H1 (cell line): ENCODE data around the gene NLRP3. TPM values are rescaled to one million over a fixed set of nuclear protein-coding genes. Genes with fewer than 3 reads are reported as not detected.

Source experiments
- CTCF ChIA-PET: fragments of 300-600 bp; sonication (Branson Sonifier 250); formaldehyde crosslinking; loops from one replicate; lab custom pipeline; 2021; ENCODE audit not compliant: partially characterized antibody; lab: Charles Lee
- POLR2A ChIA-PET: fragments of 300-600 bp; sonication (Branson Sonifier 250); formaldehyde crosslinking; loops from one replicate; lab custom pipeline; 2021; ENCODE audit warnings: inconsistent platforms; ENCODE audit not compliant: partially characterized antibody; lab: Charles Lee
- DNase-seq, 2 experiments: peaks; one replicate each; pipeline versions ENCODE4 v3.0.0 to v3.0.0-alpha.2; 2010 to 2022; ENCODE audit warnings: low spot score in 2 of 2, low read depth in 1 of 2, mixed read lengths in 1 of 2
- FAIRE-seq: peaks from 2 replicates; lab custom pipeline; 2011; peaks lifted over from hg19 to GRCh38; lab: Jason Lieb, UNC
- H2AFZ ChIP-seq: 2 replicates; pipeline ENCODE4 v1.8.1; 2012; ENCODE audit warnings: low read length, inconsistent platforms
- H2AK5ac ChIP-seq: 2 replicates; pipeline ENCODE4 v1.6.1; 2013; ENCODE audit warnings: low read depth, low read length
- H2BK120ac ChIP-seq: replicated peaks from 2 replicates; pipeline ENCODE3; 2013; ENCODE audit warnings: low read depth, low read length, inconsistent platforms
- H2BK12ac ChIP-seq: 2 replicates; pipeline ENCODE4 v1.6.1; 2013; ENCODE audit warnings: low read depth, low read length
- H2BK15ac ChIP-seq: 2 replicates; pipeline ENCODE4 v1.6.1; 2013; ENCODE audit warnings: low read length
- H2BK20ac ChIP-seq: 2 replicates; pipeline ENCODE4 v1.6.1; 2013; ENCODE audit warnings: low read length
- H2BK5ac ChIP-seq: 2 replicates; pipeline ENCODE4 v1.6.1; 2013; ENCODE audit warnings: low read depth, low read length
- H3K14ac ChIP-seq: 2 replicates; pipeline ENCODE4 v1.6.1; 2013; ENCODE audit warnings: inconsistent platforms; ENCODE audit not compliant: insufficient read length
- H3K18ac ChIP-seq: 2 replicates; pipeline ENCODE4 v1.6.1; 2013; ENCODE audit warnings: low read length; ENCODE audit errors: extremely low read depth
- H3K23ac ChIP-seq: 2 replicates; pipeline ENCODE4 v1.6.1; 2013; ENCODE audit warnings: inconsistent platforms; ENCODE audit not compliant: insufficient read length
- H3K23me2 ChIP-seq: 2 replicates; pipeline ENCODE4 v1.6.1; 2013; ENCODE audit warnings: low read depth, low read length
- H3K27ac ChIP-seq: 2 replicates; pipeline ENCODE4 v1.6.1; 2011; ENCODE audit warnings: low read depth, low read length, inconsistent platforms
- H3K27me3 ChIP-seq, 4 experiments: replicated peaks in 1 of 4; 1 replicate in 1 of 4; 2 replicates in 3 of 4; pipeline versions ENCODE4 v1.6.1 to v1.8.1; 2011 to 2013; ENCODE audit warnings: low read length in 3 of 4, mild to moderate bottlenecking in 3 of 4, inconsistent platforms in 2 of 4, mixed read lengths in 2 of 4, moderate library complexity in 1 of 4; ENCODE audit not compliant: control insufficient read depth in 3 of 4, insufficient read depth in 3 of 4; ENCODE audit errors: extremely low read depth in 1 of 4
- H3K36me3 ChIP-seq, 4 experiments: 2 replicates each; pipeline versions ENCODE4 v1.6.1 to v1.8.1; 2011 to 2013; ENCODE audit warnings: mild to moderate bottlenecking in 4 of 4, low read length in 3 of 4, moderate library complexity in 2 of 4, control low read depth in 1 of 4, inconsistent platforms in 1 of 4; ENCODE audit not compliant: insufficient read depth in 4 of 4, control insufficient read depth in 2 of 4
- H3K4ac ChIP-seq: replicated peaks from 2 replicates; pipeline ENCODE3; 2013; ENCODE audit warnings: low read length, low read depth, mixed read lengths, inconsistent platforms; ENCODE audit not compliant: insufficient read length
- H3K4me1 ChIP-seq, 4 experiments: replicated peaks in 1 of 4; 1 replicate in 1 of 4; 2 replicates in 3 of 4; pipeline versions ENCODE4 v1.6.1 to v1.8.1; 2011 to 2013; ENCODE audit warnings: low read length in 3 of 4, inconsistent platforms in 2 of 4, mixed read lengths in 1 of 4; ENCODE audit not compliant: insufficient read depth in 4 of 4, control insufficient read depth in 3 of 4
- H3K4me2 ChIP-seq, 2 experiments: 2 replicates each; pipeline versions ENCODE4 v1.6.1 to v1.8.1; 2011 to 2013; ENCODE audit warnings: low read depth in 2 of 2, low read length in 2 of 2, control low read depth in 1 of 2, inconsistent platforms in 1 of 2, mild to moderate bottlenecking in 1 of 2; ENCODE audit not compliant: insufficient read depth in 1 of 2
- H3K4me3 ChIP-seq, 4 experiments: fragments of 200-600, 300-600 bp in 1 of 4; sonication (generic), shearing (Covaris generic), sonication (Bioruptor Twin) in 1 of 4; 2 replicates each; pipeline versions ENCODE4 v1.5.1 to v1.8.1; 2011 to 2016; ENCODE audit warnings: low read length in 4 of 4, low read depth in 3 of 4, control low read depth in 2 of 4, inconsistent platforms in 2 of 4, mild to moderate bottlenecking in 2 of 4, mixed read lengths in 1 of 4, moderate library complexity in 1 of 4; ENCODE audit not compliant: insufficient read depth in 2 of 4; ENCODE audit errors: extremely low read depth in 1 of 4
- H3K56ac ChIP-seq: replicated peaks from 2 replicates; pipeline ENCODE3; 2013; ENCODE audit warnings: low read depth, mild to moderate bottlenecking, mixed read lengths, low read length, inconsistent platforms; ENCODE audit not compliant: insufficient read length
- H3K79me1 ChIP-seq: 2 replicates; pipeline ENCODE4 v1.6.1; 2013; ENCODE audit warnings: low read depth, low read length, control low read depth
- H3K79me2 ChIP-seq, 2 experiments: 2 replicates each; pipeline versions ENCODE4 v1.6.1 to v1.8.1; 2012 to 2013; ENCODE audit warnings: low read length in 2 of 2, mild to moderate bottlenecking in 2 of 2, inconsistent platforms in 1 of 2; ENCODE audit not compliant: insufficient read depth in 2 of 2, control insufficient read depth in 1 of 2
- H3K9ac ChIP-seq, 4 experiments: replicated peaks in 1 of 4; 1 replicate in 1 of 4; 2 replicates in 3 of 4; pipeline versions ENCODE4 v1.6.1 to v1.8.1; 2011 to 2013; ENCODE audit warnings: low read depth in 3 of 4, low read length in 3 of 4, control low read depth in 2 of 4, mild to moderate bottlenecking in 2 of 4, moderate library complexity in 2 of 4, inconsistent platforms in 1 of 4; ENCODE audit errors: extremely low read depth in 1 of 4
- H3K9me3 ChIP-seq, 2 experiments: 2 replicates each; pipeline versions ENCODE4 v1.6.1 to v1.8.1; 2012 to 2013; ENCODE audit warnings: mild to moderate bottlenecking in 2 of 2, moderate library complexity in 2 of 2, control low read depth in 1 of 2, inconsistent platforms in 1 of 2, low read depth in 1 of 2, low read length in 1 of 2, mixed read lengths in 1 of 2; ENCODE audit not compliant: insufficient read depth in 2 of 2
- H4K20me1 ChIP-seq, 2 experiments: replicated peaks in 1 of 2; 2 replicates each; pipeline versions ENCODE3 to v1.8.1; 2011 to 2013; ENCODE audit warnings: inconsistent platforms in 2 of 2, low read length in 2 of 2, mild to moderate bottlenecking in 1 of 2; ENCODE audit not compliant: insufficient read depth in 2 of 2, control insufficient read depth in 1 of 2
- H4K5ac ChIP-seq: 2 replicates; pipeline ENCODE4 v1.6.1; 2013; ENCODE audit warnings: low read length, low read depth, mixed read lengths, inconsistent platforms; ENCODE audit not compliant: insufficient read length
- H4K8ac ChIP-seq: 2 replicates; pipeline ENCODE4 v1.8.0; 2013; ENCODE audit warnings: mild to moderate bottlenecking, moderate library complexity, low read length, inconsistent platforms; ENCODE audit not compliant: insufficient read depth; ENCODE audit errors: extremely low read depth
- H4K91ac ChIP-seq: replicated peaks from 2 replicates; pipeline ENCODE3; 2013; ENCODE audit warnings: low read length, mixed read lengths, inconsistent platforms; ENCODE audit not compliant: insufficient read length
- CBX5 ChIP-seq: fragments of 300-800, 300-1000 bp; sonication (generic); IDR thresholded peaks from 2 replicates; pipeline ENCODE4 v1.7.1; 2016; ENCODE audit warnings: antibody characterized with exemption, low read length, low read depth
- EP300 ChIP-seq, 2 experiments: IDR thresholded peaks; 1 replicate in 1 of 2; 2 replicates in 1 of 2; pipeline ENCODE4 v1.6.1; 2011 to 2012; ENCODE audit warnings: low read depth in 2 of 2, low read length in 2 of 2, mild to moderate bottlenecking in 2 of 2, borderline replicate concordance in 1 of 2, inconsistent platforms in 1 of 2, moderate library complexity in 1 of 2
- HDAC6 ChIP-seq: IDR thresholded peaks from one replicate; pipeline ENCODE4 v1.7.1; 2012; ENCODE audit warnings: low read depth, mild to moderate bottlenecking, inconsistent platforms, low read length, moderate library complexity
- JUN ChIP-seq: IDR thresholded peaks from 2 replicates; pipeline ENCODE4 v1.6.1; 2011; ENCODE audit warnings: low read depth, mild to moderate bottlenecking, improper control_type of control experiment, low read length
- KDM5A ChIP-seq: fragments of 200-600 bp; IDR thresholded peaks from 2 replicates; pipeline ENCODE4 v1.7.1; 2012; ENCODE audit warnings: mild to moderate bottlenecking, low read length, inconsistent platforms, mixed read lengths
- MAX ChIP-seq: IDR thresholded peaks from 2 replicates; pipeline ENCODE4 v1.6.1; 2012; ENCODE audit warnings: inconsistent platforms
- NRF1 ChIP-seq: IDR thresholded peaks from 2 replicates; pipeline ENCODE4 v1.6.1; 2011; ENCODE audit warnings: mild to moderate bottlenecking, low read depth, low read length, improper control_type of control experiment
- SAP30 ChIP-seq: fragments of 300-600 bp; sonication (generic); IDR thresholded peaks from 2 replicates; pipeline ENCODE4 v1.7.1; 2012; ENCODE audit warnings: low read length, moderate library complexity, mild to moderate bottlenecking, inconsistent platforms; ENCODE audit not compliant: insufficient read depth, insufficient replicate concordance
- SP1 ChIP-seq: IDR thresholded peaks from 2 replicates; pipeline ENCODE4 v1.6.1; 2011; ENCODE audit warnings: low read depth, low read length
- WGBS, 2 experiments: shearing (Covaris generic) in 1 of 2; methylation state at CpG; one replicate each; pipeline versions ENCODE4 v1.1.6 to v1.1.7; 2013 to 2015; ENCODE audit warnings: low lambda C conversion rate in 2 of 2, mixed read lengths in 2 of 2, inconsistent platforms in 1 of 2, low coverage in 1 of 2, missing lambda C conversion rate in 1 of 2; ENCODE audit not compliant: insufficient replicate concordance in 2 of 2, insufficient coverage in 1 of 2, insufficient read length in 1 of 2; ENCODE audit errors: extremely low coverage in 1 of 2, missing lambda C conversion rate in 1 of 2; 5-methylcytosine and 5-hydroxymethylcytosine counted together
- polyA plus RNA-seq, 7 experiments: library from polyadenylated mRNA; depleted of rRNA in 3 of 7; stranded (reverse) in 5 of 7; unstranded in 2 of 7; fragments of >200 nt in 5 of 7; fragments of 200-250 nt in 2 of 7; gene quantifications; 1 replicate in 5 of 7; 2 replicates in 1 of 7; 4 replicates in 1 of 7; pipeline versions ENCODE4 v1.2.1 to v1.2.3, GENCODE V29; 2011 to 2013; ENCODE audit warnings: missing spikeins in 2 of 7, mixed read lengths in 2 of 7
- total RNA-seq: library from RNA; stranded (reverse); fragmentation: NEBNext Ultra II Directional; extraction: Animal tissue kit (Norgen Biotek cat#: 25700); gene quantifications from 2 replicates; pipeline ENCODE4 v1.2.1, GENCODE V29; 2021

The NLRP3 gene
- total and polyA plus RNA-seq, 2 of the 8 experiments (the other 6 are each of a cell fraction or from before 2014, with no cell fraction given), result 0.05 to 0.19 TPM

- no peak overlapping the region for H3K4me3 ChIP-seq
- no peak overlapping the region; the same call in 1 of the 2 replicates for H3K18ac ChIP-seq
- H3K23me2 ChIP-seq, result no peaks in the 10 kb centered on the region
- no peaks in the 10 kb centered on the region; the same call in 1 of the 2 replicates for H3K79me1 ChIP-seq
- no peak overlapping the region for H2BK15ac ChIP-seq
- H3K36me3 ChIP-seq, result no peaks in the 10 kb centered on the region
- H3K14ac ChIP-seq, result no peak overlapping the region
- no peak overlapping the region for H3K23ac ChIP-seq
- no peak overlapping the region for H3K4me2 ChIP-seq
- H3K79me2 ChIP-seq, result no peaks in the 10 kb centered on the region
- no peaks in the 10 kb centered on the region for H4K20me1 ChIP-seq
- peaks cover 0 to 7% (median 2%) of the 10 kb centered on the region in 4 experiments; a peak in 3 of 7 replicates for H3K27me3 ChIP-seq
- no peaks in the 10 kb centered on the region for H3K9me3 ChIP-seq
- 96% methylated on average over 1 of the region's 1 CpG; no CpG with 5 or more reads in 1 of the 2 experiments for WGBS, 2 experiments
- CTCF ChIA-PET, result no interaction called here
- DNase-seq (no peak), FAIRE-seq (no peak)
- H2BK120ac ChIP-seq, result no peak overlapping the region
- H2BK12ac ChIP-seq, result no peak overlapping the region
- no peak overlapping the region for H2AFZ ChIP-seq
- H2AK5ac ChIP-seq, result no peak overlapping the region
- no peak overlapping the region for H4K91ac ChIP-seq
- POLR2A ChIA-PET, result no interaction called here
- H4K5ac ChIP-seq, result no peak overlapping the region
- no peak overlapping the region for H3K56ac ChIP-seq
- peaks cover 0 to 5% (median 5%) of the 10 kb centered on the region in 4 experiments for H3K4me1 ChIP-seq
- H4K8ac ChIP-seq, result no peak overlapping the region
- H3K9ac ChIP-seq, result no peak overlapping the region
- no peak overlapping the region for H3K4ac ChIP-seq
- H2BK20ac ChIP-seq, result no peak overlapping the region
- H2BK5ac ChIP-seq, result no peak overlapping the region
- H3K27ac ChIP-seq, result no peak overlapping the region
- TF ChIP-seq NRF1 (no peak), SP1 (no peak), MAX (no peak), HDAC6 (no peak), CBX5 (no peak), JUN (no peak), SAP30 (no peak), KDM5A (no peak), EP300 (IDR thresholded peaks at IDR 0.05; ENCODE audit: borderline replicate concordance in 1 of 2, low read depth in 2 of 2, low read length in 2 of 2) (no peak)
- TF ChIP-seq, all 59 proteins: peak for 0
Measured at GRCh38 chr1:247392088-247392487, 23.9 kb upstream of the NLRP3 start.
